ENCODE measurements around the gene PRR30. TPM values are rescaled to one million over a fixed set of nuclear protein-coding genes. Genes with fewer than 3 reads are reported as not detected.

The PRR30 gene
- total RNA-seq, 1 experiment from 2014 or later = not detected

GRCh38 chr2:27125104-27125503, 14.1 kb downstream of the PRR30 start:
- H3K36me3 ChIP-seq (ENCODE audit: control insufficient read depth in 1 of 2, insufficient read depth in 2 of 2, low read length in 2 of 2) = 0 out of 4 replicates have a peak, but pooled peaks cover 0 to 2% of the 10 kb centered on the region in 2 experiments
- no peak overlapping the region for H2AFZ ChIP-seq (ENCODE audit: low read depth, low read length, poor library complexity, severe bottlenecking)
- CTCF ChIA-PET = no interaction called here
- no peak for TF ChIP-seq SIN3A (IDR thresholded peaks at IDR 0.05; ENCODE audit: low read depth)
- no peak for TF ChIP-seq MAX (IDR thresholded peaks at IDR 0.05)
- TF ChIP-seq RAD21 (IDR thresholded peaks at IDR 0.05; ENCODE audit: low read depth) = no peak
- TF ChIP-seq SP1 (IDR thresholded peaks at IDR 0.05; ENCODE audit: low read depth) = no peak
- TF ChIP-seq CTCF (IDR thresholded peaks at IDR 0.05 in 2 of 3, conservative IDR thresholded peaks at IDR 0.05 in 1 of 3; ENCODE audit: borderline replicate concordance in 1 of 3, insufficient read depth in 1 of 3, low read depth in 2 of 3, low read length in 2 of 3) = no peak
- TF ChIP-seq TCF7L2 (IDR thresholded peaks at IDR 0.05; ENCODE audit: borderline replicate concordance, extremely low read depth, insufficient read depth, insufficient read length) = no peak
- TF ChIP-seq ZBTB33 (IDR thresholded peaks at IDR 0.05; ENCODE audit: extremely low read depth, insufficient replicate concordance, low read length) = no peak
- intact Hi-C loops (cut with micrococcal nuclease) = no loop called here
- H3K27me3 ChIP-seq (ENCODE audit: insufficient read depth, low read length) = no peaks in the 10 kb centered on the region
- H3K9me3 ChIP-seq (ENCODE audit: control insufficient read depth in 1 of 2, insufficient read depth in 1 of 2, low read depth in 1 of 2, low read length in 2 of 2) = no peaks in the 10 kb centered on the region
- H3K4me3 ChIP-seq (replicated peaks in 1 of 2; ENCODE audit: low read depth in 1 of 2, low read length in 2 of 2) = no peak overlapping the region
- no peaks in the 10 kb centered on the region for H3K9me2 ChIP-seq (ENCODE audit: insufficient read depth)
- no peak overlapping the region for H3K27ac ChIP-seq (ENCODE audit: low read depth, low read length)
- DNase-seq (ENCODE audit: low read depth, low spot score) = no peak
- H4K20me1 ChIP-seq (ENCODE audit: insufficient read depth) = no peaks in the 10 kb centered on the region
- no peak for ATAC-seq
- H3K79me2 ChIP-seq (ENCODE audit: insufficient read depth, low read length) = no peaks in the 10 kb centered on the region
- no TSS peak for BruUV-seq (replicated peaks)
- no peak overlapping the region for H3K9ac ChIP-seq (ENCODE audit: low read length)
- POLR2A ChIA-PET = no interaction called here
- RAD21 ChIA-PET (ENCODE audit: low non-redundant PET in 1 of 2, low total read pairs in 2 of 2, uncharacterized antibody in 2 of 2, unreplicated experiment in 2 of 2) = no interaction called here
- H3K4me2 ChIP-seq (ENCODE audit: low read length) = no peak overlapping the region
- no peaks in the 10 kb centered on the region for H3K4me1 ChIP-seq (ENCODE audit: control insufficient read depth in 1 of 2, insufficient read depth in 2 of 2, low read length in 2 of 2)

All from HCT116 (cell line).